A549 (cell line): Measurements from ENCODE around the gene CIRBP. TPM values are rescaled to one million over a fixed set of nuclear protein-coding genes. Genes with fewer than 3 reads are reported as not detected.
A peak's percentile ranks its signal among the peaks of the same experiment; 100 is the strongest.

Experiments
- BHLHE40 ChIP-seq: IDR thresholded peaks from 2 replicates; pipeline ENCODE4 v1.6.1; 2012; ENCODE audit warnings: low read depth, low read length, inconsistent platforms
- CHD2 ChIP-seq: fragments of 150-350 bp; IDR thresholded peaks from 2 replicates; pipeline ENCODE4 v1.6.1; 2014; ENCODE audit warnings: low read length; ENCODE audit not compliant: partially characterized antibody
- CHD4 ChIP-seq: fragments of 200-600 bp; sonication (generic); IDR thresholded peaks from 2 replicates; pipeline ENCODE4 v1.6.1; 2016; ENCODE audit warnings: antibody characterized with exemption, mild to moderate bottlenecking, borderline replicate concordance
- GATA3 ChIP-seq: IDR thresholded peaks from 2 replicates; pipeline ENCODE4 v1.6.1; 2012; ENCODE audit warnings: borderline replicate concordance
- HDAC2 ChIP-seq: fragments of 200-600 bp; sonication (generic); IDR thresholded peaks from 2 replicates; pipeline ENCODE4 v1.6.1; 2016
- HOXB5 ChIP-seq: fragments of 250-450 bp; sonication (Bioruptor Pico); IDR thresholded peaks from 2 replicates; pipeline ENCODE4 v1.5.0; 2020; ENCODE audit warnings: mild to moderate bottlenecking, moderate library complexity
- JUN ChIP-seq, 2 experiments: fragments of >200 bp; sonication (Bioruptor Twin); formaldehyde crosslinking; IDR thresholded peaks; 2 replicates in 1 of 2; 3 replicates in 1 of 2; pipeline ENCODE4 v1.6.1; 2016 to 2017
- MAZ ChIP-seq: fragments of 150-350 bp; IDR thresholded peaks from 2 replicates; pipeline ENCODE4 v1.6.1; 2014; ENCODE audit warnings: antibody characterized with exemption, low read depth, low read length, borderline replicate concordance
- NPAS2 ChIP-seq: fragments of 250-450 bp; sonication (Bioruptor Pico); IDR thresholded peaks from 2 replicates; pipeline ENCODE4 v1.8.0; 2022; ENCODE audit warnings: mild to moderate bottlenecking, moderate library complexity, borderline replicate concordance
- POLR2A ChIP-seq: IDR thresholded peaks from 2 replicates; pipeline ENCODE4 v1.6.1; 2012; ENCODE audit warnings: mild to moderate bottlenecking, low read length
- RARB ChIP-seq: fragments of 250-450 bp; sonication (Bioruptor Pico); IDR thresholded peaks from 2 replicates; pipeline ENCODE4 v1.8.0; 2021; ENCODE audit warnings: mild to moderate bottlenecking, moderate library complexity
- RFX5 ChIP-seq: fragments of 450-650 bp; IDR thresholded peaks from 2 replicates; pipeline ENCODE4 v1.7.1; 2014; ENCODE audit warnings: antibody characterized with exemption, mild to moderate bottlenecking, moderate library complexity
- RNF2 ChIP-seq: fragments of 200-600 bp; sonication (generic); IDR thresholded peaks from 2 replicates; pipeline ENCODE4 v1.6.1; 2016; ENCODE audit warnings: low read depth, mild to moderate bottlenecking, antibody characterized with exemption, moderate library complexity, borderline replicate concordance
- SMC3 ChIP-seq: fragments of >200 bp; sonication (Bioruptor Twin); formaldehyde crosslinking; IDR thresholded peaks from 3 replicates; pipeline ENCODE4 v1.6.1; 2018; ENCODE audit warnings: inconsistent platforms
- SREBF2 ChIP-seq: fragments of 450-650 bp; IDR thresholded peaks from 2 replicates; pipeline ENCODE4 v1.6.1; 2014; ENCODE audit warnings: mild to moderate bottlenecking, moderate library complexity
- TFCP2L1 ChIP-seq: fragments of 250-450 bp; sonication (Bioruptor Pico); IDR thresholded peaks from 2 replicates; pipeline ENCODE4 v1.5.0; 2021; ENCODE audit warnings: mild to moderate bottlenecking
- ZSCAN20 ChIP-seq: fragments of 250-450 bp; sonication (Bioruptor Pico); IDR thresholded peaks from 2 replicates; pipeline ENCODE4 v1.8.0; 2022; ENCODE audit warnings: mild to moderate bottlenecking, moderate library complexity
- polyA plus RNA-seq, 4 experiments: library from polyadenylated mRNA; depleted of rRNA in 3 of 4; stranded (reverse); fragments of >200 nt; fragmentation: RNase III in 1 of 4; extraction: RNeasy Plus Mini Kit Qiagen cat#74134 plus additional on column Dnase treatment in 1 of 4; gene quantifications; 2 replicates in 3 of 4; 3 replicates in 1 of 4; pipeline ENCODE4 v1.2.3, GENCODE V29; 2011 to 2017
- TF ChIP-seq, protein P1 (sequence below): fragments of 200-600 bp; sonication (generic); IDR thresholded peaks from 2 replicates; pipeline ENCODE4 v1.6.1; 2016; ENCODE audit warnings: antibody characterized with exemption, mild to moderate bottlenecking, moderate library complexity
- TF ChIP-seq, protein P2 (sequence below): fragments of 250-450 bp; sonication (Bioruptor Pico); IDR thresholded peaks from 2 replicates; pipeline ENCODE4 v1.5.0; 2021; ENCODE audit warnings: mild to moderate bottlenecking, moderate library complexity, borderline replicate concordance
- TF ChIP-seq, protein P3 (sequence below): fragments of 250-450 bp; sonication (Bioruptor Pico); IDR thresholded peaks from 2 replicates; pipeline ENCODE4 v1.5.0; 2020; ENCODE audit warnings: low read depth, mild to moderate bottlenecking, moderate library complexity
- TF ChIP-seq, protein P4 (sequence below): fragments of >200 bp; sonication (Bioruptor Twin); formaldehyde crosslinking; IDR thresholded peaks from 3 replicates; pipeline ENCODE4 v1.5.1; 2016
- TF ChIP-seq, protein P5 (sequence below): fragments of 150-350 bp; IDR thresholded peaks from 2 replicates; pipeline ENCODE4 v1.6.1; 2014; ENCODE audit warnings: low read depth, mild to moderate bottlenecking, low read length
- TF ChIP-seq, protein P6 (sequence below): IDR thresholded peaks from 2 replicates; pipeline ENCODE4 v1.6.1; 2012; ENCODE audit warnings: low read depth, borderline replicate concordance

Gene CIRBP
- polyA plus RNA-seq, 2 of the 4 experiments (the other 2 are of a cell fraction), result 151 to 178 TPM

DNA sequence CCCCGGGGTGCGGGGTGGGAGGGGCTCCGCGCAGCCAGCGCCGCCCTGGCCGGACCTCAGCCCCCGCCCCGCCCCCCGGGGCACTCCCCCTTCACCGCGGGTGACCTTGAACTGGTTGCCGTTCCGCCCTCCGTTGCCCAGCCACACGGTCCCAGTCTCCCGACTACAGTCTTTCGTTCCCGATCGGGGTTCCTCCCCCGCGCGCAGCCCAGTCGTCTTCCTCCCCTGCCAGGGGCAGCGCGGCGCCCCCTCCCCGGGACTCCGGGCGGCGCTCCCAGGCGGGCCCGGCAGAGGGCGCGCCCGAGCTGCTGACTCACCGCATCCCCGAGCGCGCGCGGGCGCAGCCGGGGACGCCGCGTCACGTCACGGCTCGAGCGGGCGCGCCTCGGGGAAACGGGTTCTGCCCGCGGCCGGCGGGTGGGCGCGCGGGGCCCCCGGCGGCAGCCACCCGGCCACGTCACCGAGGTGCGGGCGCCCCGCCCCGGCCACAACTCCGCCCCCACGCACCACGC, 20.3 kb upstream of the CIRBP start (continued):
- TF ChIP-seq HDAC2 (no peak), RNF2 (no peak), JUN (IDR thresholded peaks at IDR 0.05) (peak; percentile 13 to 14; a peak in 3 of 5 replicates), MAZ (no peak), HOXB5 (no peak), NPAS2 (CRISPR knock-in tag) (no peak), SMC3 (peak; percentile 37; the same call in 2 of the 3 replicates), RFX5 (no peak), ZSCAN20 (no peak), CHD4 (no peak), SREBF2 (no peak), POLR2A (no peak), BHLHE40 (no peak), TFCP2L1 (CRISPR knock-in tag) (0 out of 2 replicates have a peak, but pooled peaks have one; percentile 55), CHD2 (no peak), GATA3 (no peak), RARB (CRISPR knock-in tag) (no peak)
- TF ChIP-seq, protein P1, sequence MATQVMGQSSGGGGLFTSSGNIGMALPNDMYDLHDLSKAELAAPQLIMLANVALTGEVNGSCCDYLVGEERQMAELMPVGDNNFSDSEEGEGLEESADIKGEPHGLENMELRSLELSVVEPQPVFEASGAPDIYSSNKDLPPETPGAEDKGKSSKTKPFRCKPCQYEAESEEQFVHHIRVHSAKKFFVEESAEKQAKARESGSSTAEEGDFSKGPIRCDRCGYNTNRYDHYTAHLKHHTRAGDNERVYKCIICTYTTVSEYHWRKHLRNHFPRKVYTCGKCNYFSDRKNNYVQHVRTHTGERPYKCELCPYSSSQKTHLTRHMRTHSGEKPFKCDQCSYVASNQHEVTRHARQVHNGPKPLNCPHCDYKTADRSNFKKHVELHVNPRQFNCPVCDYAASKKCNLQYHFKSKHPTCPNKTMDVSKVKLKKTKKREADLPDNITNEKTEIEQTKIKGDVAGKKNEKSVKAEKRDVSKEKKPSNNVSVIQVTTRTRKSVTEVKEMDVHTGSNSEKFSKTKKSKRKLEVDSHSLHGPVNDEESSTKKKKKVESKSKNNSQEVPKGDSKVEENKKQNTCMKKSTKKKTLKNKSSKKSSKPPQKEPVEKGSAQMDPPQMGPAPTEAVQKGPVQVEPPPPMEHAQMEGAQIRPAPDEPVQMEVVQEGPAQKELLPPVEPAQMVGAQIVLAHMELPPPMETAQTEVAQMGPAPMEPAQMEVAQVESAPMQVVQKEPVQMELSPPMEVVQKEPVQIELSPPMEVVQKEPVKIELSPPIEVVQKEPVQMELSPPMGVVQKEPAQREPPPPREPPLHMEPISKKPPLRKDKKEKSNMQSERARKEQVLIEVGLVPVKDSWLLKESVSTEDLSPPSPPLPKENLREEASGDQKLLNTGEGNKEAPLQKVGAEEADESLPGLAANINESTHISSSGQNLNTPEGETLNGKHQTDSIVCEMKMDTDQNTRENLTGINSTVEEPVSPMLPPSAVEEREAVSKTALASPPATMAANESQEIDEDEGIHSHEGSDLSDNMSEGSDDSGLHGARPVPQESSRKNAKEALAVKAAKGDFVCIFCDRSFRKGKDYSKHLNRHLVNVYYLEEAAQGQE, result no peak
- TF ChIP-seq, protein P2, sequence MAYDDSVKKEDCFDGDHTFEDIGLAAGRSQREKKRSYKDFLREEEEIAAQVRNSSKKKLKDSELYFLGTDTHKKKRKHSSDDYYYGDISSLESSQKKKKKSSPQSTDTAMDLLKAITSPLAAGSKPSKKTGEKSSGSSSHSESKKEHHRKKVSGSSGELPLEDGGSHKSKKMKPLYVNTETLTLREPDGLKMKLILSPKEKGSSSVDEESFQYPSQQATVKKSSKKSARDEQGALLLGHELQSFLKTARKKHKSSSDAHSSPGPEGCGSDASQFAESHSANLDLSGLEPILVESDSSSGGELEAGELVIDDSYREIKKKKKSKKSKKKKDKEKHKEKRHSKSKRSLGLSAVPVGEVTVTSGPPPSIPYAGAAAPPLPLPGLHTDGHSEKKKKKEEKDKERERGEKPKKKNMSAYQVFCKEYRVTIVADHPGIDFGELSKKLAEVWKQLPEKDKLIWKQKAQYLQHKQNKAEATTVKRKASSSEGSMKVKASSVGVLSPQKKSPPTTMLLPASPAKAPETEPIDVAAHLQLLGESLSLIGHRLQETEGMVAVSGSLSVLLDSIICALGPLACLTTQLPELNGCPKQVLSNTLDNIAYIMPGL (CRISPR knock-in tag), result no peak
- TF ChIP-seq, protein P3, sequence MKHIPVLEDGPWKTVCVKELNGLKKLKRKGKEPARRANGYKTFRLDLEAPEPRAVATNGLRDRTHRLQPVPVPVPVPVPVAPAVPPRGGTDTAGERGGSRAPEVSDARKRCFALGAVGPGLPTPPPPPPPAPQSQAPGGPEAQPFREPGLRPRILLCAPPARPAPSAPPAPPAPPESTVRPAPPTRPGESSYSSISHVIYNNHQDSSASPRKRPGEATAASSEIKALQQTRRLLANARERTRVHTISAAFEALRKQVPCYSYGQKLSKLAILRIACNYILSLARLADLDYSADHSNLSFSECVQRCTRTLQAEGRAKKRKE (CRISPR knock-in tag), result 0 out of 2 replicates have a peak, but pooled peaks have one; percentile 4
- TF ChIP-seq, protein P4, sequence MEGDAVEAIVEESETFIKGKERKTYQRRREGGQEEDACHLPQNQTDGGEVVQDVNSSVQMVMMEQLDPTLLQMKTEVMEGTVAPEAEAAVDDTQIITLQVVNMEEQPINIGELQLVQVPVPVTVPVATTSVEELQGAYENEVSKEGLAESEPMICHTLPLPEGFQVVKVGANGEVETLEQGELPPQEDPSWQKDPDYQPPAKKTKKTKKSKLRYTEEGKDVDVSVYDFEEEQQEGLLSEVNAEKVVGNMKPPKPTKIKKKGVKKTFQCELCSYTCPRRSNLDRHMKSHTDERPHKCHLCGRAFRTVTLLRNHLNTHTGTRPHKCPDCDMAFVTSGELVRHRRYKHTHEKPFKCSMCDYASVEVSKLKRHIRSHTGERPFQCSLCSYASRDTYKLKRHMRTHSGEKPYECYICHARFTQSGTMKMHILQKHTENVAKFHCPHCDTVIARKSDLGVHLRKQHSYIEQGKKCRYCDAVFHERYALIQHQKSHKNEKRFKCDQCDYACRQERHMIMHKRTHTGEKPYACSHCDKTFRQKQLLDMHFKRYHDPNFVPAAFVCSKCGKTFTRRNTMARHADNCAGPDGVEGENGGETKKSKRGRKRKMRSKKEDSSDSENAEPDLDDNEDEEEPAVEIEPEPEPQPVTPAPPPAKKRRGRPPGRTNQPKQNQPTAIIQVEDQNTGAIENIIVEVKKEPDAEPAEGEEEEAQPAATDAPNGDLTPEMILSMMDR, result peak; percentile 73
- TF ChIP-seq, protein P5, sequence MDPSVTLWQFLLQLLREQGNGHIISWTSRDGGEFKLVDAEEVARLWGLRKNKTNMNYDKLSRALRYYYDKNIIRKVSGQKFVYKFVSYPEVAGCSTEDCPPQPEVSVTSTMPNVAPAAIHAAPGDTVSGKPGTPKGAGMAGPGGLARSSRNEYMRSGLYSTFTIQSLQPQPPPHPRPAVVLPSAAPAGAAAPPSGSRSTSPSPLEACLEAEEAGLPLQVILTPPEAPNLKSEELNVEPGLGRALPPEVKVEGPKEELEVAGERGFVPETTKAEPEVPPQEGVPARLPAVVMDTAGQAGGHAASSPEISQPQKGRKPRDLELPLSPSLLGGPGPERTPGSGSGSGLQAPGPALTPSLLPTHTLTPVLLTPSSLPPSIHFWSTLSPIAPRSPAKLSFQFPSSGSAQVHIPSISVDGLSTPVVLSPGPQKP, result no peak
- TF ChIP-seq, protein P6, sequence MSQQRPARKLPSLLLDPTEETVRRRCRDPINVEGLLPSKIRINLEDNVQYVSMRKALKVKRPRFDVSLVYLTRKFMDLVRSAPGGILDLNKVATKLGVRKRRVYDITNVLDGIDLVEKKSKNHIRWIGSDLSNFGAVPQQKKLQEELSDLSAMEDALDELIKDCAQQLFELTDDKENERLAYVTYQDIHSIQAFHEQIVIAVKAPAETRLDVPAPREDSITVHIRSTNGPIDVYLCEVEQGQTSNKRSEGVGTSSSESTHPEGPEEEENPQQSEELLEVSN, result no peak
